Endodermal cell (in vitro differentiated cells): ENCODE results near the gene AGBL1. TPM values are rescaled to one million over a fixed set of nuclear protein-coding genes. Genes with fewer than 3 reads are reported as not detected.

Source experiments
- DNase-seq: peaks from one replicate; pipeline ENCODE4 v3.0.0-alpha.2; 2017
- H3K27ac ChIP-seq: 2 replicates; pipeline ENCODE4 v1.5.1; 2013; ENCODE audit warnings: mild to moderate bottlenecking, low read depth, low read length, moderate library complexity
- H3K27me3 ChIP-seq: 2 replicates; pipeline ENCODE4 v1.6.1; 2013; ENCODE audit warnings: mild to moderate bottlenecking, low read length, moderate library complexity; ENCODE audit not compliant: insufficient read depth, control insufficient read depth, poor library complexity, severe bottlenecking
- H3K36me3 ChIP-seq: 2 replicates; pipeline ENCODE4 v1.7.0; 2013; ENCODE audit warnings: mild to moderate bottlenecking, low read length, moderate library complexity; ENCODE audit not compliant: control insufficient read depth, insufficient read depth
- H3K4me1 ChIP-seq: one replicate; pipeline ENCODE4 v1.7.0; 2013; ENCODE audit warnings: low read length; ENCODE audit not compliant: control insufficient read depth, insufficient read depth
- H3K4me3 ChIP-seq: 2 replicates; pipeline ENCODE4 v1.5.1; 2013; ENCODE audit warnings: mild to moderate bottlenecking, low read length, moderate library complexity
- H3K9ac ChIP-seq: 2 replicates; pipeline ENCODE4 v1.6.1; 2013; ENCODE audit warnings: mild to moderate bottlenecking, low read length, moderate library complexity; ENCODE audit not compliant: poor library complexity, severe bottlenecking; ENCODE audit errors: extremely low read depth
- H3K9me3 ChIP-seq: 2 replicates; pipeline ENCODE4 v1.6.1; 2013; ENCODE audit warnings: mild to moderate bottlenecking, low read length, moderate library complexity; ENCODE audit not compliant: control insufficient read depth
- H3K27ac Mint-ChIP-seq: 2 replicates; pipeline ENCODE4 v1.8.0; 2020; ENCODE audit warnings: mixed read lengths
- H3K27me3 Mint-ChIP-seq: 2 replicates; pipeline ENCODE4 v1.8.0; 2021; ENCODE audit warnings: mild to moderate bottlenecking, mixed read lengths; ENCODE audit not compliant: insufficient read depth
- H3K36me3 Mint-ChIP-seq: 2 replicates; pipeline ENCODE4 v1.8.0; 2020; ENCODE audit warnings: low read depth, mixed read lengths
- H3K4me1 Mint-ChIP-seq: 2 replicates; pipeline ENCODE4 v1.8.0; 2020; ENCODE audit warnings: mixed read lengths
- H3K4me3 Mint-ChIP-seq: 2 replicates; pipeline ENCODE4 v1.8.0; 2020; ENCODE audit warnings: mild to moderate bottlenecking, moderate library complexity, mixed read lengths
- H3K9me3 Mint-ChIP-seq: 2 replicates; pipeline ENCODE4 v1.8.0; 2020; ENCODE audit warnings: mild to moderate bottlenecking, mixed read lengths
- WGBS, 2 experiments: methylation state at CpG; one replicate each; pipeline versions ENCODE4 v1.1.5 to v1.1.7; 2013; ENCODE audit warnings: missing lambda C conversion rate in 2 of 2, mixed read lengths in 1 of 2; ENCODE audit not compliant: insufficient coverage in 1 of 2, insufficient read length in 1 of 2; 5-methylcytosine and 5-hydroxymethylcytosine counted together
- total RNA-seq, 2 donors: library from RNA; stranded (reverse); fragmentation: NEBNext Ultra II Directional in 1 of 2; extraction: Animal tissue kit (Norgen Biotek cat#: 25700) in 1 of 2; gene quantifications; 2 replicates in 1 of 2; 3 replicates in 1 of 2; pipeline ENCODE4 v1.2.1, GENCODE V29; 2021
- TF ChIP-seq, protein P1 (sequence below): fragments of 200-600 bp; sonication (generic); conservative IDR thresholded peaks from 2 replicates; pipeline ENCODE4 v1.5.0; 2021; ENCODE audit warnings: antibody characterized with exemption, mild to moderate bottlenecking

The AGBL1 gene
- total RNA-seq, 2 donors from 2014 or later, result 0.07 to 0.11 TPM

DNA sequence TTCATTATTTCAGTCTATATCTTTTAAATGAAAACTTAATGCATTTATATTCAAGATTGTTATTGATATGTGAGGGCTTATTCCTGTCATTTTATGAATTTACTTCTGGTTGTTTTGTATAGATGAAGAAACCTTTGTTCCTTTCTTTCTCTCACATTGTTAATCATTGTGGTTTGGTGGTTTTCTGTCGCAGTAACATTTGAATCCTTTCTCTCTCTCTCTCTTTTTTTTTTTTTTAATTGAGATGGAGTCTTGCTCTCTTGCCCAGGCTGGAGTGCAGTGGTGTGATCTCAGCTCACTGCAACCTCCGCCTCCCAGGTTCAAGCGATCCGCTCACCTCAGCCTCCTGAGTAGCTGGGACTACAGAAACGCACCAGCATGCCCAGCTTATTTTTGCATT is 22.1 kb downstream of the AGBL1 start:
- DNase-seq, result no peak
- Mint-ChIP-seq H3K27ac (no peak overlapping the region), H3K27me3 (no peaks in the 10 kb centered on the region), H3K9me3 (no peaks in the 10 kb centered on the region), H3K36me3 (no peaks in the 10 kb centered on the region), H3K4me1 (no peaks in the 10 kb centered on the region), H3K4me3 (no peak overlapping the region)
- Histone ChIP-seq H3K36me3 (no peaks in the 10 kb centered on the region), H3K27ac (no peak overlapping the region), H3K9ac (no peak overlapping the region), H3K4me1 (no peaks in the 10 kb centered on the region), H3K27me3 (peaks cover 4% of the 10 kb centered on the region), H3K9me3 (no peaks in the 10 kb centered on the region), H3K4me3 (no peak overlapping the region)
- 95 to 97% methylated on average over 4 of the region's 5 CpGs for WGBS, 2 experiments
- TF ChIP-seq, protein P1, sequence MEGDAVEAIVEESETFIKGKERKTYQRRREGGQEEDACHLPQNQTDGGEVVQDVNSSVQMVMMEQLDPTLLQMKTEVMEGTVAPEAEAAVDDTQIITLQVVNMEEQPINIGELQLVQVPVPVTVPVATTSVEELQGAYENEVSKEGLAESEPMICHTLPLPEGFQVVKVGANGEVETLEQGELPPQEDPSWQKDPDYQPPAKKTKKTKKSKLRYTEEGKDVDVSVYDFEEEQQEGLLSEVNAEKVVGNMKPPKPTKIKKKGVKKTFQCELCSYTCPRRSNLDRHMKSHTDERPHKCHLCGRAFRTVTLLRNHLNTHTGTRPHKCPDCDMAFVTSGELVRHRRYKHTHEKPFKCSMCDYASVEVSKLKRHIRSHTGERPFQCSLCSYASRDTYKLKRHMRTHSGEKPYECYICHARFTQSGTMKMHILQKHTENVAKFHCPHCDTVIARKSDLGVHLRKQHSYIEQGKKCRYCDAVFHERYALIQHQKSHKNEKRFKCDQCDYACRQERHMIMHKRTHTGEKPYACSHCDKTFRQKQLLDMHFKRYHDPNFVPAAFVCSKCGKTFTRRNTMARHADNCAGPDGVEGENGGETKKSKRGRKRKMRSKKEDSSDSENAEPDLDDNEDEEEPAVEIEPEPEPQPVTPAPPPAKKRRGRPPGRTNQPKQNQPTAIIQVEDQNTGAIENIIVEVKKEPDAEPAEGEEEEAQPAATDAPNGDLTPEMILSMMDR, result no peak

- Mint-ChIP-seq H3K4me3 (no peak overlapping the region), H3K4me1 (no peaks in the 10 kb centered on the region), H3K9me3 (no peaks in the 10 kb centered on the region), H3K36me3 (no peaks in the 10 kb centered on the region), H3K27ac (no peak overlapping the region), H3K27me3 (no peaks in the 10 kb centered on the region)
- no peak for DNase-seq
- 94 to 100% methylated on average over 1 to 2 of the region's 2 CpGs for WGBS, 2 experiments
- Histone ChIP-seq H3K4me3 (no peak overlapping the region), H3K27me3 (peaks cover 4% of the 10 kb centered on the region), H3K36me3 (no peaks in the 10 kb centered on the region), H3K9ac (no peak overlapping the region), H3K27ac (no peak overlapping the region), H3K9me3 (no peaks in the 10 kb centered on the region), H3K4me1 (no peaks in the 10 kb centered on the region)
- TF ChIP-seq, protein P1, result no peak
Observed at GRCh38 chr15:86103825-86104224, 24.2 kb downstream of the AGBL1 start.

DNA sequence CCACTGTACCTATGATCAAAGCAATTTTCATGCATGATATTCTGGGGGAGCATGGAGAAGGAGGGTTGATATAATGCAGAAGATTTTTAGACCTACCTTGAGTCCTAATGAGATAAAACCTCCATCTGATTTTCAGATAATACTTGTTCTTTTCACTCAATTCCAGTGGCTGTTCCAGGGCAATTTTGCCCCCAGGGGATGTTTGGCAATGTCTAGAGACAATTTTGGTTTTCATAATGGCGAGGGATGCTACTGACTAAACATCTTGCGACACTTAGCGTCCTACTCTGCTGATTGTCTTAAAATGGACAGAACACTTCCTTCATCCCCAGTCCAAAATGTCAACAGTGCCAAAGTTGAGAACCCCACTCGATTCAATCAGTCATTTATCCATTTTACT is 26.6 kb downstream of the AGBL1 start:
- H3K4me3 ChIP-seq, result no peak overlapping the region
- H3K27ac ChIP-seq, result no peak overlapping the region
- no peaks in the 10 kb centered on the region for H3K36me3 ChIP-seq
- no peaks in the 10 kb centered on the region for H3K9me3 Mint-ChIP-seq
- no peak overlapping the region for H3K27ac Mint-ChIP-seq
- no peak overlapping the region for H3K4me3 Mint-ChIP-seq
- H3K4me1 Mint-ChIP-seq, result no peaks in the 10 kb centered on the region
- no peak overlapping the region for H3K9ac ChIP-seq
- DNase-seq, result no peak
- no peaks in the 10 kb centered on the region for H3K27me3 Mint-ChIP-seq
- no peaks in the 10 kb centered on the region for H3K9me3 ChIP-seq
- WGBS, 2 experiments, result 86 to 90% methylated on average over 3 to 4 of the region's 4 CpGs
- no peaks in the 10 kb centered on the region for H3K36me3 Mint-ChIP-seq
- no peaks in the 10 kb centered on the region for H3K4me1 ChIP-seq
- peaks cover 4% of the 10 kb centered on the region for H3K27me3 ChIP-seq
- TF ChIP-seq, protein P1, result no peak
